ENCODE results near the gene CIAO1.

DNA sequence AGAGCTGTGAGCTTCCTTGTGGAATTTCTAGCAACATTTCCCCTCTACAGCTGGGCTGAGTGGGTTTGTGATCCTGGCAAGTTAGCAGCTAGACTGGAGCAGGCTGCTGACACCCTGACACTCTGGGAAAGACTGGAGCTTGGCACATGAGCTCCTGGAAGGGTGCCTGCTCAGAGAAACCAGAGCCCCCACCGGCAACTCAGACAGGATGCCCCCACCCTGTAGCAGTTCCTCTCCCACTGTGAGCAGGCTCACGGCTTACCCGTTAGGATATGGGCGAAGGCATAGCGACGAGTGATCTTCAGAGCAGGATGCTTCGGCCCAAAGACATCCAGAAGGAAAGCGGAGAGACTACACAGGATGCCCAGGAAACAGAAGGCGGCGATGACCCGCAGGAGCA, 11.5 kb upstream of the CIAO1 start:
- TF ChIP-seq, protein P1, sequence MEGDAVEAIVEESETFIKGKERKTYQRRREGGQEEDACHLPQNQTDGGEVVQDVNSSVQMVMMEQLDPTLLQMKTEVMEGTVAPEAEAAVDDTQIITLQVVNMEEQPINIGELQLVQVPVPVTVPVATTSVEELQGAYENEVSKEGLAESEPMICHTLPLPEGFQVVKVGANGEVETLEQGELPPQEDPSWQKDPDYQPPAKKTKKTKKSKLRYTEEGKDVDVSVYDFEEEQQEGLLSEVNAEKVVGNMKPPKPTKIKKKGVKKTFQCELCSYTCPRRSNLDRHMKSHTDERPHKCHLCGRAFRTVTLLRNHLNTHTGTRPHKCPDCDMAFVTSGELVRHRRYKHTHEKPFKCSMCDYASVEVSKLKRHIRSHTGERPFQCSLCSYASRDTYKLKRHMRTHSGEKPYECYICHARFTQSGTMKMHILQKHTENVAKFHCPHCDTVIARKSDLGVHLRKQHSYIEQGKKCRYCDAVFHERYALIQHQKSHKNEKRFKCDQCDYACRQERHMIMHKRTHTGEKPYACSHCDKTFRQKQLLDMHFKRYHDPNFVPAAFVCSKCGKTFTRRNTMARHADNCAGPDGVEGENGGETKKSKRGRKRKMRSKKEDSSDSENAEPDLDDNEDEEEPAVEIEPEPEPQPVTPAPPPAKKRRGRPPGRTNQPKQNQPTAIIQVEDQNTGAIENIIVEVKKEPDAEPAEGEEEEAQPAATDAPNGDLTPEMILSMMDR (IDR thresholded peaks at IDR 0.05; ENCODE audit: poor library complexity) = no peak
- no peak for TF ChIP-seq EZH2 (IDR thresholded peaks at IDR 0.05; ENCODE audit: borderline replicate concordance)
- no peak for TF ChIP-seq EZH2phosphoT487 (IDR thresholded peaks at IDR 0.05; ENCODE audit: low read depth, severe bottlenecking, unreplicated experiment)
